ENCODE measurements around the gene FLT1.

The FLT1 gene

GRCh38 chr13:28533441-28534166, 38.7 kb upstream of the FLT1 start:
- no peak for TF ChIP-seq CTCF (IDR thresholded peaks at IDR 0.05; ENCODE audit: control insufficient read depth, extremely low read depth, insufficient read depth)
- H3K4me3 ChIP-seq (ENCODE audit: low read depth, low read length) = no peak overlapping the region
- DNase-seq (ENCODE audit: low read depth) = no peak

GRCh38 chr13:28533125-28533436, 38.2 kb upstream of the FLT1 start:
- no peak for DNase-seq (ENCODE audit: low read depth)
- TF ChIP-seq CTCF (IDR thresholded peaks at IDR 0.05; ENCODE audit: control insufficient read depth, extremely low read depth, insufficient read depth) = no peak
- H3K4me3 ChIP-seq (ENCODE audit: low read depth, low read length) = no peak overlapping the region

- no peak for DNase-seq (ENCODE audit: low read depth)
- TF ChIP-seq CTCF (IDR thresholded peaks at IDR 0.05; ENCODE audit: control insufficient read depth, extremely low read depth, insufficient read depth) = no peak
- no peak overlapping the region for H3K4me3 ChIP-seq (ENCODE audit: low read depth, low read length)
Observed at GRCh38 chr13:28532388-28533124, 37.6 kb upstream of the FLT1 start.

GRCh38 chr13:28531845-28532387, 37.0 kb upstream of the FLT1 start:
- TF ChIP-seq CTCF (IDR thresholded peaks at IDR 0.05; ENCODE audit: control insufficient read depth, extremely low read depth, insufficient read depth) = no peak
- no peak overlapping the region for H3K4me3 ChIP-seq (ENCODE audit: low read depth, low read length)
- DNase-seq (ENCODE audit: low read depth) = no peak

GRCh38 chr13:28531077-28531844, 36.3 kb upstream of the FLT1 start:
- DNase-seq (ENCODE audit: low read depth) = no peak
- H3K4me3 ChIP-seq (ENCODE audit: low read depth, low read length) = no peak overlapping the region
- TF ChIP-seq CTCF (IDR thresholded peaks at IDR 0.05; ENCODE audit: control insufficient read depth, extremely low read depth, insufficient read depth) = no peak

GRCh38 chr13:28530729-28531076, 35.8 kb upstream of the FLT1 start:
- H3K4me3 ChIP-seq (ENCODE audit: low read depth, low read length) = no peak overlapping the region
- TF ChIP-seq CTCF (IDR thresholded peaks at IDR 0.05; ENCODE audit: control insufficient read depth, extremely low read depth, insufficient read depth) = no peak
- DNase-seq (ENCODE audit: low read depth) = no peak
